Measurements from ENCODE around the gene TEPSIN. TPM values are rescaled to one million over a fixed set of nuclear protein-coding genes. Genes with fewer than 3 reads are reported as not detected.

The TEPSIN gene
- total and polyA plus RNA-seq, 4 donors = 3.2 to 22.9 (median 10.7) TPM

DNA sequence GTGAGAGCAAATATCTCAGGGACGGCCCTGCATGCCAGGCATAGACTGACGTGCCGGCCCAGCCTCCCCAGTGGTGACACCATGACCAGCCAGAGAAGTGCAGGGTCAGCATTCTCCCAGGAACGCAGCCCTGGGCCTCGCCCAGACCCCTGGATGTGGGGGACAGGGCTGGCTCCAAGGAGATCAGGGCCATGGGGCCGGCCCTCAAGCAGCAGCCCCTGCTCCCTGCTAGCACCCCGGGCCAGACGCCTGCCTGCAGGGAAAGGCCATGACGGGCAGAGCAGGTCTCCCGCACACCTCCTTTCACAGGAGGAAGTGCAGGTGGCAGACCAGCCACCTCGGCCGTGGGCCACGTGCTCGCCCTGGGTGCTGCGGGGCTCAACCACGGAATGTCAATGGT, 9.8 kb upstream of the TEPSIN start (continued):
- TF ChIP-seq RAD21 (IDR thresholded peaks at IDR 0.05) (no peak), HNF4A (conservative IDR thresholded peaks at IDR 0.05) (no peak), FOXA2 (IDR thresholded peaks at IDR 0.05) (no peak), HNF4G (IDR thresholded peaks at IDR 0.05) (no peak), TAF1 (conservative IDR thresholded peaks at IDR 0.05) (no peak)

- no peak for DNase-seq (ENCODE audit: low spot score)
- H3K27me3 ChIP-seq (ENCODE audit: control insufficient read depth in 4 of 4, insufficient read depth in 4 of 4, low read length in 3 of 4) = no peaks in the 10 kb centered on the region
- H3K4me1 ChIP-seq (ENCODE audit: control insufficient read depth in 4 of 4, insufficient read depth in 4 of 4, low read length in 3 of 4) = peaks cover 0 to 6% (median 0%) of the 10 kb centered on the region in 4 donors
- H3K9ac ChIP-seq (ENCODE audit: low read depth in 1 of 2, low read length in 2 of 2) = no peak overlapping the region
- no peak for TF ChIP-seq REST (IDR thresholded peaks at IDR 0.05)
- no peak for TF ChIP-seq YY1 (IDR thresholded peaks at IDR 0.05)
- no peak for TF ChIP-seq FOXA2 (IDR thresholded peaks at IDR 0.05)
- no peak for TF ChIP-seq NR2F2 (IDR thresholded peaks at IDR 0.05)
- TF ChIP-seq, protein P1, sequence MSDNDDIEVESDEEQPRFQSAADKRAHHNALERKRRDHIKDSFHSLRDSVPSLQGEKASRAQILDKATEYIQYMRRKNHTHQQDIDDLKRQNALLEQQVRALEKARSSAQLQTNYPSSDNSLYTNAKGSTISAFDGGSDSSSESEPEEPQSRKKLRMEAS (IDR thresholded peaks at IDR 0.05) = no peak
- no peak for TF ChIP-seq JUND (IDR thresholded peaks at IDR 0.05)
- no peak for TF ChIP-seq RAD21 (IDR thresholded peaks at IDR 0.05)
- no peak for TF ChIP-seq RXRA (IDR thresholded peaks at IDR 0.05)
- TF ChIP-seq HNF4G (IDR thresholded peaks at IDR 0.05) = no peak
- TF ChIP-seq, protein P2, sequence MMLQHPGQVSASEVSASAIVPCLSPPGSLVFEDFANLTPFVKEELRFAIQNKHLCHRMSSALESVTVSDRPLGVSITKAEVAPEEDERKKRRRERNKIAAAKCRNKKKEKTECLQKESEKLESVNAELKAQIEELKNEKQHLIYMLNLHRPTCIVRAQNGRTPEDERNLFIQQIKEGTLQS (IDR thresholded peaks at IDR 0.05) = no peak
- TF ChIP-seq FOXA1 (IDR thresholded peaks at IDR 0.05) = no peak
- no peak for TF ChIP-seq SP1 (IDR thresholded peaks at IDR 0.05)
- TF ChIP-seq, protein P3, sequence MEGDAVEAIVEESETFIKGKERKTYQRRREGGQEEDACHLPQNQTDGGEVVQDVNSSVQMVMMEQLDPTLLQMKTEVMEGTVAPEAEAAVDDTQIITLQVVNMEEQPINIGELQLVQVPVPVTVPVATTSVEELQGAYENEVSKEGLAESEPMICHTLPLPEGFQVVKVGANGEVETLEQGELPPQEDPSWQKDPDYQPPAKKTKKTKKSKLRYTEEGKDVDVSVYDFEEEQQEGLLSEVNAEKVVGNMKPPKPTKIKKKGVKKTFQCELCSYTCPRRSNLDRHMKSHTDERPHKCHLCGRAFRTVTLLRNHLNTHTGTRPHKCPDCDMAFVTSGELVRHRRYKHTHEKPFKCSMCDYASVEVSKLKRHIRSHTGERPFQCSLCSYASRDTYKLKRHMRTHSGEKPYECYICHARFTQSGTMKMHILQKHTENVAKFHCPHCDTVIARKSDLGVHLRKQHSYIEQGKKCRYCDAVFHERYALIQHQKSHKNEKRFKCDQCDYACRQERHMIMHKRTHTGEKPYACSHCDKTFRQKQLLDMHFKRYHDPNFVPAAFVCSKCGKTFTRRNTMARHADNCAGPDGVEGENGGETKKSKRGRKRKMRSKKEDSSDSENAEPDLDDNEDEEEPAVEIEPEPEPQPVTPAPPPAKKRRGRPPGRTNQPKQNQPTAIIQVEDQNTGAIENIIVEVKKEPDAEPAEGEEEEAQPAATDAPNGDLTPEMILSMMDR (IDR thresholded peaks at IDR 0.05; ENCODE audit: low read depth, low read length, missing input control) = no peak
- TF ChIP-seq, protein P4, sequence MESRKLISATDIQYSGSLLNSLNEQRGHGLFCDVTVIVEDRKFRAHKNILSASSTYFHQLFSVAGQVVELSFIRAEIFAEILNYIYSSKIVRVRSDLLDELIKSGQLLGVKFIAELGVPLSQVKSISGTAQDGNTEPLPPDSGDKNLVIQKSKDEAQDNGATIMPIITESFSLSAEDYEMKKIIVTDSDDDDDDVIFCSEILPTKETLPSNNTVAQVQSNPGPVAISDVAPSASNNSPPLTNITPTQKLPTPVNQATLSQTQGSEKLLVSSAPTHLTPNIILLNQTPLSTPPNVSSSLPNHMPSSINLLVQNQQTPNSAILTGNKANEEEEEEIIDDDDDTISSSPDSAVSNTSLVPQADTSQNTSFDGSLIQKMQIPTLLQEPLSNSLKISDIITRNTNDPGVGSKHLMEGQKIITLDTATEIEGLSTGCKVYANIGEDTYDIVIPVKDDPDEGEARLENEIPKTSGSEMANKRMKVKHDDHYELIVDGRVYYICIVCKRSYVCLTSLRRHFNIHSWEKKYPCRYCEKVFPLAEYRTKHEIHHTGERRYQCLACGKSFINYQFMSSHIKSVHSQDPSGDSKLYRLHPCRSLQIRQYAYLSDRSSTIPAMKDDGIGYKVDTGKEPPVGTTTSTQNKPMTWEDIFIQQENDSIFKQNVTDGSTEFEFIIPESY (IDR thresholded peaks at IDR 0.05) = no peak
- no peak for TF ChIP-seq EGR1 (IDR thresholded peaks at IDR 0.05; ENCODE audit: low read depth in 2 of 2)
- TF ChIP-seq HNF4A (conservative IDR thresholded peaks at IDR 0.05) = no peak
- no peaks in the 10 kb centered on the region for H3K9me3 ChIP-seq (ENCODE audit: control insufficient read depth in 4 of 4, low read length in 3 of 4)
- H3K27ac ChIP-seq (ENCODE audit: low read depth in 1 of 2, low read length in 2 of 2) = no peak overlapping the region
- H3K4me3 ChIP-seq (ENCODE audit: low read depth in 1 of 3, low read length in 3 of 3) = no peak overlapping the region
- peaks cover 0 to 29% (median 19%) of the 10 kb centered on the region in 4 donors for H3K36me3 ChIP-seq (ENCODE audit: control insufficient read depth in 4 of 4, insufficient read depth in 3 of 4, low read depth in 1 of 4, low read length in 3 of 4)
- 97% methylated on average over 14 of the region's 15 CpGs for whole genome bisulfite sequencing
Measured at GRCh38 chr17:81247339-81247990, 8.6 kb upstream of the TEPSIN start.
